ENCODE results near the gene MAN2B1. TPM values are rescaled to one million over a fixed set of nuclear protein-coding genes. Genes with fewer than 3 reads are reported as not detected.

Gene MAN2B1
- total RNA-seq, 1 donor from 2014 or later = 98.4 TPM

- Mint-ChIP-seq H3K4me1 (ENCODE audit: unreplicated experiment) (no peaks in the 10 kb centered on the region), H3K27ac (ENCODE audit: unreplicated experiment) (no peak overlapping the region), H3K36me3 (ENCODE audit: low read depth, unreplicated experiment) (peaks cover 6% of the 10 kb centered on the region), H3K4me3 (ENCODE audit: unreplicated experiment) (no peak overlapping the region), H3K9me3 (ENCODE audit: unreplicated experiment) (no peaks in the 10 kb centered on the region), H3K27me3 (ENCODE audit: unreplicated experiment) (peaks cover 7% of the 10 kb centered on the region)
- no peak for TF ChIP-seq CTCF (IDR thresholded peaks at IDR 0.05; ENCODE audit: unreplicated experiment)
- no peak for DNase-seq (ENCODE audit: low spot score)
Measured at GRCh38 chr19:12689012-12689411, 22.5 kb upstream of the MAN2B1 start.

GRCh38 chr19:12687496-12688196 lies 21.1 kb upstream of the MAN2B1 start, which contains the start of gene GNG14:
Gene GNG14 (plus strand): TSS chr19:12687998. CDS start chr19:12688049, 51 bp downstream.
- no peak for TF ChIP-seq CTCF (IDR thresholded peaks at IDR 0.05; ENCODE audit: unreplicated experiment)
- Mint-ChIP-seq H3K36me3 (ENCODE audit: low read depth, unreplicated experiment) (peaks cover 6% of the 10 kb centered on the region), H3K27ac (ENCODE audit: unreplicated experiment) (no peak within 1 kb of the TSS), H3K4me3 (ENCODE audit: unreplicated experiment) (peak within 1 kb of the TSS; percentile 56), H3K9me3 (ENCODE audit: unreplicated experiment) (no peaks in the 10 kb centered on the region), H3K4me1 (ENCODE audit: unreplicated experiment) (no peaks in the 10 kb centered on the region), H3K27me3 (ENCODE audit: unreplicated experiment) (peaks cover 8% of the 10 kb centered on the region)
- no peak for DNase-seq (ENCODE audit: low spot score)

GRCh38 chr19:12685831-12686230 lies 19.3 kb upstream of the MAN2B1 start:
- Mint-ChIP-seq H3K27me3 (ENCODE audit: unreplicated experiment) (peaks cover 18% of the 10 kb centered on the region), H3K4me3 (ENCODE audit: unreplicated experiment) (no peak overlapping the region), H3K4me1 (ENCODE audit: unreplicated experiment) (peaks cover 6% of the 10 kb centered on the region), H3K27ac (ENCODE audit: unreplicated experiment) (no peak overlapping the region), H3K36me3 (ENCODE audit: low read depth, unreplicated experiment) (peaks cover 12% of the 10 kb centered on the region), H3K9me3 (ENCODE audit: unreplicated experiment) (no peaks in the 10 kb centered on the region)
- no peak for TF ChIP-seq CTCF (IDR thresholded peaks at IDR 0.05; ENCODE audit: unreplicated experiment)
- no peak for DNase-seq (ENCODE audit: low spot score)

- H3K27me3 Mint-ChIP-seq (ENCODE audit: unreplicated experiment) = peaks cover 25% of the 10 kb centered on the region
- TF ChIP-seq CTCF (IDR thresholded peaks at IDR 0.05; ENCODE audit: unreplicated experiment) = no peak
- peak; percentile 85 for DNase-seq (ENCODE audit: low spot score)
- H3K4me3 Mint-ChIP-seq (ENCODE audit: unreplicated experiment) = peak within 1 kb of the TSS; percentile 95
- H3K27ac Mint-ChIP-seq (ENCODE audit: unreplicated experiment) = peak within 1 kb of the TSS; percentile 96
- peaks cover 20% of the 10 kb centered on the region for H3K36me3 Mint-ChIP-seq (ENCODE audit: low read depth, unreplicated experiment)
- no peaks in the 10 kb centered on the region for H3K9me3 Mint-ChIP-seq (ENCODE audit: unreplicated experiment)
- peaks cover 6% of the 10 kb centered on the region for H3K4me1 Mint-ChIP-seq (ENCODE audit: unreplicated experiment)
Measured at GRCh38 chr19:12681074-12681987, 14.8 kb upstream of the MAN2B1 start, which contains the start of gene DHPS. Gene DHPS (minus strand): TSS chr19:12681880. CDS start chr19:12681766, 114 bp downstream.

Measured in endothelial cell (in vitro differentiated cells).